ENCODE measurements around the gene SCYL1.

Gene SCYL1

GRCh38 chr11:65502555-65503367 is 22.1 kb upstream of the SCYL1 start:
- H3K4me3 ChIP-seq (ENCODE audit: low read depth, low read length), result peak overlapping the region; percentile 87
- in situ Hi-C loops (cut with HindIII; ENCODE audit: low sequenced_read_pairs), result no loop called here
- no peak for TF ChIP-seq CTCF (IDR thresholded peaks at IDR 0.05; ENCODE audit: low read depth, low read length, missing control alignments)
- DNase-seq (ENCODE audit: low read depth), result no peak

GRCh38 chr11:65503368-65503948 is 21.4 kb upstream of the SCYL1 start:
- DNase-seq (ENCODE audit: low read depth), result no peak
- no peak for TF ChIP-seq CTCF (IDR thresholded peaks at IDR 0.05; ENCODE audit: low read depth, low read length, missing control alignments)
- peak overlapping the region; percentile 87 for H3K4me3 ChIP-seq (ENCODE audit: low read depth, low read length)
- in situ Hi-C loops (cut with HindIII; ENCODE audit: low sequenced_read_pairs), result no loop called here

GRCh38 chr11:65503949-65504673 is 20.8 kb upstream of the SCYL1 start:
- in situ Hi-C loops (cut with HindIII; ENCODE audit: low sequenced_read_pairs), result no loop called here
- TF ChIP-seq CTCF (IDR thresholded peaks at IDR 0.05; ENCODE audit: low read depth, low read length, missing control alignments), result no peak
- DNase-seq (ENCODE audit: low read depth), result no peak
- peak overlapping the region; percentile 87 for H3K4me3 ChIP-seq (ENCODE audit: low read depth, low read length)

- no peak for TF ChIP-seq CTCF (IDR thresholded peaks at IDR 0.05; ENCODE audit: low read depth, low read length, missing control alignments)
- no peak for DNase-seq (ENCODE audit: low read depth)
- in situ Hi-C loops (cut with HindIII; ENCODE audit: low sequenced_read_pairs), result no loop called here
- peak overlapping the region; percentile 87 for H3K4me3 ChIP-seq (ENCODE audit: low read depth, low read length)
Observed at GRCh38 chr11:65504674-65505465, 20.0 kb upstream of the SCYL1 start.

- DNase-seq (ENCODE audit: low read depth), result no peak
- in situ Hi-C loops (cut with HindIII; ENCODE audit: low sequenced_read_pairs), result no loop called here
- peak overlapping the region; percentile 87 for H3K4me3 ChIP-seq (ENCODE audit: low read depth, low read length)
- TF ChIP-seq CTCF (IDR thresholded peaks at IDR 0.05; ENCODE audit: low read depth, low read length, missing control alignments), result no peak
Observed at GRCh38 chr11:65505466-65506289, 19.2 kb upstream of the SCYL1 start.

Data from astrocyte of the cerebellum (primary cell).